HG02938 (cell line): ENCODE results near the gene RAC2.

Experiments used
- ATAC-seq: cut with Tn5 transposase; IDR thresholded peaks from one replicate; pipeline ENCODE4 v1.9.1; 2021; ENCODE audit warnings: mild to moderate bottlenecking, moderate library complexity; ENCODE audit not compliant: unreplicated experiment

RAC2 gene

GRCh38 chr22:37244114-37244921, at the start of gene RAC2:
TSS of gene RAC2 (minus strand) at chr22:37244269. CDS start at chr22:37244148, 121 bp downstream.
- peak; percentile 34 for ATAC-seq

- no peak for ATAC-seq
Observed at GRCh38 chr22:37293172-37293571, 49.1 kb upstream of the RAC2 start.

GRCh38 chr22:37292641-37293040, 48.6 kb upstream of the RAC2 start:
- ATAC-seq = no peak

GRCh38 chr22:37291559-37292298, 47.7 kb upstream of the RAC2 start:
- no peak for ATAC-seq

GRCh38 chr22:37290737-37291136, 46.7 kb upstream of the RAC2 start:
- ATAC-seq = no peak

- ATAC-seq = no peak
Observed at GRCh38 chr22:37289156-37289735, 45.2 kb upstream of the RAC2 start.

- no peak for ATAC-seq
Observed at GRCh38 chr22:37288521-37288920, 44.5 kb upstream of the RAC2 start.

- ATAC-seq = no peak
Observed at GRCh38 chr22:37287550-37287951, 43.5 kb upstream of the RAC2 start.

- no peak for ATAC-seq
Observed at GRCh38 chr22:37285937-37286336, 41.9 kb upstream of the RAC2 start.

GRCh38 chr22:37284805-37285355, 40.8 kb upstream of the RAC2 start:
- ATAC-seq = no peak

GRCh38 chr22:37284126-37284804, 40.2 kb upstream of the RAC2 start:
- ATAC-seq = no peak

GRCh38 chr22:37283393-37283937, 39.4 kb upstream of the RAC2 start:
- ATAC-seq = no peak

- no peak for ATAC-seq
Observed at GRCh38 chr22:37282385-37282677, 38.3 kb upstream of the RAC2 start, which contains the start of gene CYTH4. TSS of gene CYTH4 (plus strand) at chr22:37282508. CDS start at chr22:37282570, 62 bp downstream.

GRCh38 chr22:37281646-37282384, 37.7 kb upstream of the RAC2 start:
- ATAC-seq = no peak

GRCh38 chr22:37281195-37281594, 37.1 kb upstream of the RAC2 start:
- no peak for ATAC-seq

GRCh38 chr22:37280718-37281117, 36.6 kb upstream of the RAC2 start:
- no peak for ATAC-seq

- no peak for ATAC-seq
Observed at GRCh38 chr22:37279331-37280181, 35.5 kb upstream of the RAC2 start.

GRCh38 chr22:37278261-37278660, 34.2 kb upstream of the RAC2 start:
- no peak for ATAC-seq

GRCh38 chr22:37277384-37277783, 33.3 kb upstream of the RAC2 start:
- ATAC-seq = no peak
